ENCODE data around the gene SLC37A3. TPM values are rescaled to one million over a fixed set of nuclear protein-coding genes. Genes with fewer than 3 reads are reported as not detected.

The SLC37A3 gene
- total and polyA plus RNA-seq, 2 donors (not counting 1 experiment from before 2014, with no cell fraction given), result 9.1 to 20.1 TPM

GRCh38 chr7:140314573-140315480 lies 83.5 kb downstream of the SLC37A3 start:
- Histone ChIP-seq H3K4me3 (ENCODE audit: control extremely low read depth in 1 of 5, extremely low read depth in 1 of 5, insufficient read depth in 1 of 5, low read depth in 2 of 5, low read length in 4 of 5) (no peak overlapping the region), H3K79me2 (ENCODE audit: control insufficient read depth, insufficient read depth, low read length) (no peaks in the 10 kb centered on the region), H2AFZ (ENCODE audit: insufficient read depth, low read depth, low read length, poor library complexity, severe bottlenecking) (no peak overlapping the region), H3K27ac (ENCODE audit: low read length in 2 of 2) (no peak overlapping the region), H3K9ac (ENCODE audit: low read length) (no peak overlapping the region), H4K20me1 (ENCODE audit: control insufficient read depth, insufficient read depth, low read length, poor library complexity, severe bottlenecking) (no peaks in the 10 kb centered on the region), H3K4me2 (replicated peaks; ENCODE audit: low read depth, low read length, poor library complexity, severe bottlenecking) (no peak overlapping the region), H3K9me3 (ENCODE audit: control extremely low read depth in 1 of 3, control insufficient read depth in 2 of 3, insufficient read depth in 1 of 3, low read length in 2 of 3) (peaks cover 0 to 10% (median 10%) of the 10 kb centered on the region in 3 donors), H3K4me1 (ENCODE audit: control insufficient read depth in 2 of 2, insufficient read depth in 2 of 2, low read length in 2 of 2) (no peaks in the 10 kb centered on the region), H3K36me3 (replicated peaks in 1 of 2; ENCODE audit: control extremely low read depth in 1 of 2, control insufficient read depth in 1 of 2, extremely low read depth in 1 of 2, insufficient read depth in 2 of 2, low read length in 1 of 2) (no peaks in the 10 kb centered on the region), H3K27me3 (replicated peaks in 1 of 4; ENCODE audit: control extremely low read depth in 1 of 4, control insufficient read depth in 3 of 4, insufficient read depth in 4 of 4, low read length in 3 of 4) (peaks cover 0 to 4% (median 0%) of the 10 kb centered on the region in 4 experiments)
- DNase-seq, result no peak
- peaks cover 2% of the 10 kb centered on the region for H3K4me1 Mint-ChIP-seq
- ATAC-seq (ENCODE audit: low read depth), result no peak
- 92% methylated on average over 9 of the region's 21 CpGs for WGBS (ENCODE audit: insufficient coverage)
- peaks cover 6% of the 10 kb centered on the region for H3K9me3 Mint-ChIP-seq (ENCODE audit: insufficient read depth)
- TF ChIP-seq EZH2 (IDR thresholded peaks at IDR 0.05; ENCODE audit: borderline replicate concordance, insufficient read depth, low read depth, low read length, poor library complexity, severe bottlenecking), result no peak
- TF ChIP-seq CTCF (IDR thresholded peaks at IDR 0.05), result no peak
- H3K4me3 Mint-ChIP-seq, result no peak overlapping the region
- peaks cover 27% of the 10 kb centered on the region for H3K27me3 Mint-ChIP-seq
- H3K27ac Mint-ChIP-seq, result no peak overlapping the region
- intact Hi-C loops (cut with micrococcal nuclease), result no loop called here
- CTCF ChIA-PET, result no interaction called here
- POLR2A ChIA-PET, result interaction anchor here (0.6 kb wide), 1 partner anchor 955 kb away, joined by 3 read pairs; the partner anchor contains the start of gene LUC7L2

Measured in B cell (primary cell).